HG02885 (cell line): Measurements from ENCODE around the gene ANKRD6.
A peak's percentile ranks its signal among the peaks of the same experiment; 100 is the strongest.

Experiments used
- ATAC-seq: cut with Tn5 transposase; IDR thresholded peaks from one replicate; pipeline ENCODE4 v1.9.1; 2021; ENCODE audit warnings: mild to moderate bottlenecking; ENCODE audit not compliant: unreplicated experiment, poor library complexity

ANKRD6 gene

DNA sequence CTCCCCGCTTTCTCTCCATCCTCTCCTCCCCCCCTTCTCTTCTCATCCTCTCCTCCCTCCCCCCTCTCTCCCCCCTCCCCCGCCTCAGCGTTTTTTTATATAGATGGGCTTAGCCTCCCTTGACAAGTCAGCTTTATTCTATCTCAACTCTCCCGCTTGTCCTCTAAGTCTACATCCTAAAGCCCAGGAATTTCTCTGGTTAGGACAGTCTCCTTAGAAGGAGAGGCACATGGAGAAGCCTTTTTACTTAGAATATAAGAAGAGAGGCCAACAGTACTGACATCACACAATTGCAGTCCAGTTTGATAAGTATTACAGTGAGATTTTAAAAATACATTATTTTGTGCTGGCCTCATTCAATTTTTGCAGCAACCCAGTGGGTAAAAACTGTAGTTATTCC, 122.1 kb downstream of the ANKRD6 start:
- ATAC-seq: no peak

DNA sequence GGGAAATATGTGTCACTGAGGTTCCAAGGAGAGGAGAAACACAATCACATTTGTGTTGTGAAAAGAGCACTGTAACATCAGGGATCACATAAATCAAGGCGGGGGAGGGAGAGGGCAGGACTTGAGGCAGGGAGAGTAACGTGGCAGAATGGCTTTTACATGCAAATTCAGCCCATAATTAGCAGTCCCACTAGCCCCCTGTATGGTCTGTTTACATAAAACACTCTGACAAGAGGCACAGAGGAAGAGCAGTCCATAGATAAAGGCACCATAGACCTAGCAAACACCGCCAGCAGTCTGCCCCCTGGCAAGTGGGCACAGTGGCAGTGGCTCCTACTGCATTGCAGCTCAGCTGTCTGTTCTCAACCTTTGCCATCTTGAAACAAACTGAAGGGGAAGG, 122.9 kb downstream of the ANKRD6 start:
- no peak for ATAC-seq

DNA sequence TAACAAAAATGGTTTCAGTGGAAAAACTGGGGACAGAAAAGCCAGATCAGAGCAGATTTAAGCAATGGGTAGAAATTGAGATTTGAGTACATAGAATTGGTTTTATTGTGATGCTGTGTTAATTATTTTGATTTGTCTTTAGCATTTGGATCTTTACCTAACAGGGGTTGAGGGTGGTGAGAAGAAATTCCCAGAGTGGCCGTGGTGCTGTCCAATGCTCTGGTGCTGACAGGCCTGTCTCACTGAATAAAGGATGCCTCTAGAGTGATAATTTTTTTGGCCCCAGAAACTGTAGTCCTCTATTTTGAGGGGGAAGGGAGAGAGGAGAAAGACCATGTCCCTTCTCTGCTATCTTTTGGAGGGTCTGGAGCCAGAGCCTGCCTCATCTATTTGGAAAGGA, 126.5 kb downstream of the ANKRD6 start:
- ATAC-seq: no peak

DNA sequence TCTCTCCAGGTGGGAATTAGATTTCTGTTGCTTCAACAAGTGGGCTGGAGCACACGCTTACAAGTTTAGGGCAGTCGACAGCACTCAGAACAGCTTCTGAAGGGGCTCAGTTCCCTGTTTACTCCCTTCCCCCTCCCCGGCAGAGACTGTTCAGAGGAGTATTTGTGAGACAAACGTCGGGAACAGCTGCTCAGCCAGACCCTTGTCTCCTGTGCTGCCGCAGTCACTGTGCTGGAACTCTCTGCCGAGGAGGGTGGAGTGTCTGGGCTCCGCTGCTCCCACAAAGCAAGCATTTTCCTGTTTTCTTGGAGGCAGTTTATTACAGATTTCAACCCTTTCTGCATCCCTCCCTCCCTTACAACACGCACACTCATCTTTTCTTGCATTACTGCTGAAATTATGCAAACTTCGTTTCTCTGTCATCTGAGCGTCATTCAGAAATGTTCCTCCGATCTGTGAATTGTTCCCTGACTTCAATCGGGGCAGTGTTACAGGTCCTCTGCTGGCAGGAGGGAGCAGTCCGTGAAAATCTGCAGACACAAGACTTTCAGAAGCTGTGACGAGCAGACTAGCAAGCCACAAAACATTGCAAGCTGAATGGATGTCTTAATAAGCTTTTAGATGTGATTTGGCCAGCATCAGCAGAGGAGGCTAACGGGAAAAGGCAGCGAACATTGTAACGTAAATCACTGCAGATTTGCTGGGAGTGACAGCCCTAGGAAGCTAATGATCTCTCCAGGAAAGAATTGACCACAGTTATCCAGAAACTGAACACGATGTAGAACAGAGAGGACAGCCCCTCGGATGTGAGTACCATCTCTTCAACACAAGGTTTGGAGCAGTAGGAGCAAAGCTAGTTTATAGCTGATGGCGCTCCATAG, 129.4 kb downstream of the ANKRD6 start:
- no peak for ATAC-seq

DNA sequence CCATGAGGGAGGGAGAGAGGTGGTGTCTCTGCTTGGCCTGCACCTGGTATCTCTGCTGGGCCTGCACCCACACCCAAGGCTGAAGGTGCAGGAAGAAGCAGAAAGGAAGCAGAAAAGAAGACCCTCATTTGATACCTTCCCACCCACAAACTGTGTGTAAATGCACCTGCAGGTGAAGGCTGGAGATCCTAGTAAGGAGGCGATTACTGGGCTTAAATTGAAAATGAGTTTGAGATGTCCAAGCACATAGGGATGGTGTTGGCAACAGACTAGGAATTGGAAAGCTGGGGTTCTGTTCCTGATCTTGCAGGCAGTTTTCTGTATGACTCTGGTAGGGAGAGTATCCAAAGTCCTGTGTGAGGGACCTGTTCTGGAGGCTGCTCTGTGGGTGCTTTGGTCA, 130.9 kb downstream of the ANKRD6 start:
- no peak for ATAC-seq

DNA sequence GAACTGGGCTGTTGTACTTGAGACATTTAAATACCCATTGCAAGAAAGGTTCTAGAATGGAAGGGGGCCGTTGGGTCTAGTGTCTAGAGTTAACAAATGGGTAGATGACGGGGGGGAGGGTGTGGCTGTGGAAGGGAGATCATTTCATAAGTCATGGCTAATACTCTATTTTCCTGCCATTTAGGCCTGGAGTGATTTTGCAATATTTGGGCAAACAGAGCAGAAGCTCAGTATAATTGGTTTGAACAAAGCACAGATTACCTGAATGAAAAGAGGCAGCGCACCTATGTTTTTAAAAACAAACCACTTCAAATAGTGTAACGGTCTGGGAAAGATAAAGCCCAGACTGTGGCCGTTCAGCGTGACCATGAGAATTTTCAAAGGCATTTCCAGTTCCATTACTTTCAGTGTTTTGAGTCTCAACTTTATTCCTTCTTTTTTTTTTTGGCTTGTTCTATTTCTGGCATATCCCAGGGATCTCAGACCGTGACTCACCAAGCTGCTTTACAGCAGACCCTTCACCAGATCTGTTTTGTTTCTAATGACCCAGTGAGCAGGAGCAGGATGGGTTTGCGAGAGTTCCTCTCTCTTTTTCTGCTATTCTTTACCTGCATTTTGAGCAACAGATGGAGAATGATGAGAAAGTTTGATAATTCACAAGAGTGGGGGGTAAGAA, 131.9 kb downstream of the ANKRD6 start:
- ATAC-seq: no peak

DNA sequence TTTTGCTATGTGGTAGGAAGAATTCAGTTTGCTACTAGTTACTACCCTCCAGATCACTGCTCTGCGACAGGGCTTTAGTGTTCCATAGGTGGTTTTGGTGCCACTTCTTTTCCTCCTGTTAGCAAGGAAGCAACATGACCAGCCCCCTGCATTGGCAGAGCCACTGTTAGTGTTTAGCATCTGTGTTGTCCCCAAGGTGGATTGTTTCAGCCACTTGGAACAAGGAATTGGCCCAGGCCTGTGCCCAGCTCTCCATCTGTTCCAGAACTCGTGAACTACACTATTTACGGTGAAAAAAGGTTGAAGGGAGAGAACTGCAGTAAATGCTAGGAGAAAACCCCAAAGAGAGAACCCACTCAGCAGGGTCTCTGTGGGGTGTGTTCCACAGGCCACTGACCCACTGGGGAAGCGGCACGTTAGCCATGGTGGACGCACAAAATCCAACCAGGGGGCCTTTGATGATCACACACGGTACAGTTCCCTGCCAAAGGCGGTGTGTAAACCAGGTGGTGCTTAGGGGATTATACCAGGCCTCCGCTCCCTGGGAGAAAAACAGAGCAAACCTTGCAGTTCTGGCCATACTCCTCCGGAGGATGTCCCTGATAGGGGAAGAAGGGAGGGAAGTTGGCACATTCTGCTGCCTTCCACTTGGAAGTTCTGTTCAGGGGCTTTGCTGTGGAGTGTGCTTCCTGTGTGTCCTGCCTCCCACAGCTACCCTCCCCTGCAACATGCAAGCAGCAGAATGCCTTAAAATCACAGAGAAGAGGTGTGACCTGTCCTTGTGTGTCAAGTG, 133.3 kb downstream of the ANKRD6 start:
- no peak for ATAC-seq

DNA sequence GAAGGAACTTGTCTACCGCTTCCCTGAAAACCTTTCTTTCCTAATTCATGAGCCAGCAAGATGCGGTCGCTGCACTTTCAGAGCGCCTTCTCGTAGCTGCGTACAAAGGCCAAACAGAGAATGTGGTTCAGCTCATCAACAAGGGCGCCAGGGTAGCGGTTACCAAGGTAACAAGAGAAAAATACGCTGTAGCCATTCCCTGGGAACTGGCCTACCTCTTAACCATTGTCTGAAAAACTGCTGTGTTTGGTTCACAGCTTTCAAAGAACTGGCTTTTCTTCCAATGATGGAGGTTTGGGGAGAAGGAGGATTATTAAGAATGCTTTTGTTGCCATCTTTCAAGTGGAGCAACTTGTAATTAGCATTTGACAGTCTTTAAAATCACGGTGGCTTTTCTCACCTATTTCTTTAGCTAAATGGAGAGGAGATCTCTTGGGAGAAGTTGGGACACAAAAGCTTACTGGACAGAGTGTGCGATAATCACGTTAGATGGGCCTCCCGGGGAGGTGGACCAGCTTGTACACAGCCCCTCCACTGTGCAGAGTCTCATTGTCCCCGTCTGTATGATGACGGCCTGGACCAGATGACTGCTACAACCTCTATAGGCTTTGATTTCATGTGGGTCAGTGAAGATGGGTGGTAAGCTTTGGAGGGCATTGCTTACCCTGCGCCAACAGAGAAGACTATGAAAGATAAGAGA, 134.1 kb downstream of the ANKRD6 start:
- no peak for ATAC-seq

DNA sequence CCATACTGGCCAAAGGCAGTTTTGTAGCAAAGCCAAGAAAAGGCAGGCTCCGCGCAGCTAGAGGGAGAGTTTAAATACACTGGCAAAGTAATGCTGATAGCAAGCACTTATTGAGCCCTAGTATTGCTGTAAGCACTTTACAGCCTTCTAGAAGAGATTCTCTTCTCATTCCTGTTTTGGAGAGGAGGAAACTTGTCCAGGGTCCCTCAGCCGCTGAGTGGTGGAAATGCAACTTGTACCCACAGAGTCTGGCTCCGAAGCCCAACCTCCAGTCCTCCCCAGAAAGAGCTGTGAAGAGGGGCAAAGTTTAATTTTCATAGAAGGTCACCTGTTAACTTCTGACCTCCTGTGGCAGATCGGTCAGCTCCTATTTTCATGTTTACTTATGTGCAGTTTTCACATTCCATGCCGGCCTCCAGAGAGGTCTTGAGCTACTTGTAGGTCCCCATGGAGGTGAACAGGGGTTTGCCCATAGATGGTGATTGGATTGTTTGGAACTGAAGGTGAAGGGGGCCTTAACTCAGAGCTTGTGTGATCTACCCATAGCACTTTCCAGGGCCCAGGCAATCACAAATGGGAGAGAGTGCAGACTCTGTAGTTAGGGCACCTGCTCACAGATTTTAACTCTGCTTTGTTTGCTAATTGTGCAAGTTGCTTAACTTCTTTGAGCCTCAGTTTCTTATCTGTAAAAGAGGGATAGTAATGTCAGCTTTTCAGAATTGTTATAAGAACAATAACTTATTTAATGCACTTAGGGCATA, 134.9 kb downstream of the ANKRD6 start:
- ATAC-seq: no peak

DNA sequence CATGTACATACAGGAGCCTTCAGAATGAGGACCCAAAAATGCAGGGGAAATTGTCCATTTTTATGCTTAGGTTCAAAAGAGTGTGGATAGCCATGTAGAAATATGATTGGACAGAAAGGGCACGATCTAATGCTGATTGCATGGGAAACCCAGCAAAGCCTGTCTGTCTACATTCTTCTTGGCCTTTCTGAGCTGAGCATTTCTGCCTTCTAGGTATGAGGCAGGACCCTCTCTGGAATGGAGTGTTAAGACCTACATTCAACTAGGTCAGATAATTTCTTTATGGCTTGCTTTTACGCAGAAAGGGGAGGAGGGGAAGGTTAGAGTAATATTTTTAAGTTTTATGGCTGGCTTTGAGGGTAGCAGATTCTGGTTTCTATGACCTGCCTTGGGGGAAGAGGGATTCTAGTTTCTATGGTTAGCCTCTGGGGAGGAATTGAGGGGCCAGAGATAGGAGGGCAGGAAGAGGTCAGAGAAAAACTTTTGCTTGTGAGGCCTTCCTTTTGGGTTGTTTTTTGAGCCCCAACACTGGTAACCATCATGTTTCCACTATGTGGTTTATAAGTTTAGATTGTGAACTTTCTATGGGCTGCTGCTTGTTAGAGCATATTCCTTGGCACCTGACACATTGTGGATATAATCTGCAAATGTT, 142.1 kb downstream of the ANKRD6 start:
- peak; percentile 62 for ATAC-seq

DNA sequence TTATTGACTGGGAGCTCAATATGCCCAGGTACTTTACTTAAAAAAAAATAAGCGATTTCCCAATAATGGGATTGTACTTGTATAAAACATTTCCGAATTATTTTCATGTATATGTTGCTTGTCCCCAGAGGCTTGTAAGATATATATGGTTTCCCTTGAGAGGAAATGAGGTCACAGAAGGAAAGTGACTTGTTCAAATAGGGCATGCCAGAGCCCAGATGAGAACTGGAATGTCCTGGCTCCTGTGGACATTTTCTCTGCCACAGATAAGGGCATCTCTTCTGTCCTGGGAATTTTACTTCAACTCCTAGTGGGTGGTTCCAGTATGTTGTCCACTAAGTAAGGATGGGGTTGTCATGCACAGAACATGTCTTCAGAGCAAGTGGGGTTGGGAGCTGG, 142.6 kb downstream of the ANKRD6 start:
- ATAC-seq: peak; percentile 34

DNA sequence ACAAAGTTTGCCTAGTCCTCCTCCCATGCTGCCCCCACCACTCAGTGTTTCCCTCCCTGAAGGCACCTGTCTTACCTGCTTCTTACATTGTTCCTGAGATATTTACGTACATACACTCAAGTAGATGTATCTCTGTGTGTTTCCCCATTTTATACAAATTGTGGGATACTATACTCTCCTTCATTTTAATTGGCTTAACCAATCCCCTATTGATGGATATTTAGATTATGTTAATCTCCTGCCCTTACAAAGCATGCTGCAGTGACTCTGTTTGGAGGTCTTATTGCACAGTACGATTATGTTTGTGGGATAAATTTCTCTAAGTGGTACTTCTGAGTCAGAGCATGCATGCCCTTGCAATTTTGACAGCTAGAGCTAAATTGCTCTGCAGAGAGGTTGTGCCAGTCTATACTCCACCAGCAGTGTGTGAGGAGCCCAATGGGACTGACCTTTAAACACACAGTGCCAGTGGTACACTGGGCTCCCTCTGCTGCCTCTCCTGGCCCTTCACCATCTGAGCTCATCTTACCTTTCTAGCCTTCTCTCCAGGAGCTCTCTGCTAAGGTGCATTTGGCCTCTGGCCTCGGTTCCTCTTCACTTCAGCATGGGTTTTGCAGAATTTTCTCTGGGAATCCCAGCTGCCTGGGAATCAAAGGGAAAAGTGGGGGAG, 148.2 kb downstream of the ANKRD6 start:
- no peak for ATAC-seq

DNA sequence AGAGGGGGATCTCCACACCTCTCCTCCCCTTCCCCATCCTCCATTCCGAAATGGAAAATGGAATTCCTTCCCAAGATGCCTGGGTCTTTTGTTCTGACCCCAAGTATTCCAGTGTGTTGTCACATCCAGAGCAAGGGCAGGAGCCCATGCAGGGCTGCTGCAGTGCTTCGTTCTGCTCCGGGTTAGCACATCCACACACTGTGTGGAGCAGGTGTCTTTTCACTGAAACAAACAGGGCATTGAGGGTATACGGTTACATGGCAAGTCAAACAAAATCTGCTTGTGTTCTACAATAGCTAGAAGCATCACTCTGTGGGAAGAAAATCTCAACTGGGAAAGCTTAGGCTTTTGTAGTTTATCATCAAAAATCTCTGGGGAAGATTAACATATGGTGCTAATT, 148.7 kb downstream of the ANKRD6 start:
- ATAC-seq: no peak

DNA sequence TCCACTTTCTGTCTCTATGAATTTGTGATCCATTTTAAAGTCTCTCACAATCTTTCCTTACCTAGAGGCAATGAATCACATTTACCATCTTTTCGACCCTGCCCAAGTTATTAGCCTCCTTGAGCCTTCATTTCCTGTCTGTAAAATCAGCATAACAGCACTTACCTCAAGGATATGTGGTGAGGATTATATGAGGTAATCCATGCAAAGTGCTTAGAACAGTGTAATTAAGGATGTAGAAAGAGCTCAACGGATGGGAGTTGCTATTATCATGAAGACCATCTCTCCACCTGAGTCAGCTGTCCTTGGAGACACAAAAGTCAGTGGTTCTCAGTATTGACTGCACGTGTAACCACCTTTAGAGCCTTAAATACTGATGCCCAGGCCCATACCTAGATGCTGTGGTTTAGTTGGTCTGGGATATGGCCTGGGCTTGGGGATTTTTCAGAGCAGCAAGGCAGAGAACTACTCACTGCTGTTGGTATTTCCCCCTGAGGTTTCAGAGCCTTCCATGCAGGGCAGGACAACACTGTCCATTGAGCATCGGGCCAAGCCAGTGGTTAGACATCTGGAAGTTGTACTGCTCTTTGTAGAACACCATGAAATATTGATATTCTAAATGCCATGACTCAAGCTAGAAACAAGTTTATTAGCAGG, 149.8 kb downstream of the ANKRD6 start:
- no peak for ATAC-seq

DNA sequence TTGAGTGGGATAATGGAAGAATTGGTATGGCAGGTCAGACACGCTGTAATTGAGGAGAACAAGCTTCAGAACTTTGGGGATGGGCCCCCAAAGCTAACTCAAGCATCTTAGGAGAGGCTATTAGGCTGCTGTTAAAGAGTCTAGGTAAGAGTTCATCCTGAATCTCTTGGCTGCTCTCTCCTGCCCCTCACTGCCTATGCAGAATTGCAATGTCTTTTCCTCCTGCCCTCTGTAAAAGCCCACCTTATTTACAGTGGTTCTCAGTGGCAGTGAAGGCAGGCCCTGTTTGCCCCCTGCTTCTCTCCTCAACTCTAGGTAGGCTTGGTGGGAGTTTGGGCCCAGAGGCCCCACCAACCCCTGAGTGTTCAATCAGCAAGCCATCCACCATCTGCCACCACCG, 150.6 kb downstream of the ANKRD6 start:
- no peak for ATAC-seq

DNA sequence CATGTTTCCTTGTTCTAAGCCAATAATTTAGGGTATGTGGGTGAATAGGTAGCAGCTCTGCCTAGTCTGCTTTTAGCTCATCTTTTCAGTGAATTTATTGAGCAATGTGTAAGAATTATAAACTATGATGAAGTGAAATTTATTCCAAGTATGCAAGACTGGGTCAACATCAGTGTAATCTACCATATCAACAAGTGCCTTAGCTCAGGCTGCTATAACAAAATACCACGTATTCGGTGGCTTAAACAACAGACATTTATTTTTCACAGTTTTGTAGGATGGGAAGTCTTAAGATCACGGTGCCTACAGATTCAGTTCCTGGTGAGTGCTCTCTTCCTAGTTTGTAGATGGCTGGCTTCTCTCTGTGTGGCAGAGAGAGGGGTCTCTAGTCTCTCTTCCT, 151.6 kb downstream of the ANKRD6 start:
- no peak for ATAC-seq

DNA sequence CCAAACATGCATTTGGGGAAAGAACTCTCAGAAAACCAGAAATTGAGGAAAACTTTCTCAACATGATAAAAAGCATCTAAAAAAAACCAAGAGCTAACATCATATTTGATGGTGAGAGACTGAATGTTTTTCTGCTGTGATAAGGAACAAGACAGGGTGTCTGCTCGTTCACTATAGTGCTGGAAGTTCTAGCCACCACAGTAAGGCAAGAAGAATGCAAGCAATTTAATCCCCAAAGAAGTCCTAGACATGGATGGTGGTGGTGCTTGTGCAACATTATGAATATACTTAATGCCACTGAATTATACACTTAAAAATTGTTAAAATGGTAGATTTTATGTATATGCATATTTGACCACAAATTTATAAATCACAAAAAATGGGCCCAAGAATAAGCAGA, 152.2 kb downstream of the ANKRD6 start:
- no peak for ATAC-seq

DNA sequence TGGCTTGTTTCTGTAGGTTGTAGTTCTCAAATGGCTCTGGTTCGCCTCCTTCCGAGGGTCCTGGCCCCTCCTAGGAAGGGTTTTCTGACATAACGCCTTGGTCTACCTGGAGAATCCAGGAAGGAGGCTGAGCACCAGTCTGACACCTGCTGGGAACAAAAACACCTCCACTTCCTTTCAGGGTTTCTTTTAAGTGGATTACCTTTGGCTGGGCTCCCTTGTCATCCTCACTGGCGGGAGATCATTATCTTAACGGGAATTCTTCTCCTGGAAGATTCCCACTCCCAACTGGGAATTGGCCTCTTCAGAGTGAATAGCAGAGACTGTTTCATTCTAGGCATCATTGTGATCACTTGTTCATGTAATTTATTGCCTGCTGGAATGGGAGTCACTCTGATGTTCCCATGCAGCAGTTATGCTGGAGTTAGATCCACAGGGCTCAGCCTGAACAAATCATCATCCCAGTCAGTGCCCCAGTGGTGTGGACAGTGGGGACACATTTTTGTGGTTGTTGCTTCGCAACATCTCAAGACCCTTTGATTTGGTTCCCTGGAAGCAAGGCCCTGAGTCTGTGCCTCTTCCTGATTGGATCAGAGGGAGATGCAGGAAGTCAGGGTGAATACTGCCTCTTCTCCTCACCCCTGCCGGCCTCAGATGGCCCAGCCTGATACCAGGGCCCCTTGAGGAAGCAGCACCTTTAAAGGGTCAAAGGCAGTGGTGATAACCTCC, 156.5 kb downstream of the ANKRD6 start:
- no peak for ATAC-seq
